IMR-90 (cell line): Measurements from ENCODE around the gene BCS1L. TPM values are rescaled to one million over a fixed set of nuclear protein-coding genes. Genes with fewer than 3 reads are reported as not detected.

Experiments
- ATAC-seq: fragments of 200-7000 bp; cut with Tn5 transposase; 2 replicates; pipeline ENCODE4 v1.9.1; 2020; ENCODE audit warnings: low read depth, mild to moderate bottlenecking, moderate library complexity
- BruUV-seq: library from RNA; stranded (reverse); fragments of 400-500 nt; replicated peaks from 2 replicates; lab custom pipeline; 2021; lab: Mats Ljungman, UMichigan
- CTCF ChIA-PET: fragments of 300-600 bp; formaldehyde crosslinking; extraction: SDS; loops from one replicate; lab custom pipeline; 2021; ENCODE audit warnings: antibody characterized with exemption; lab: Yijun Ruan, JAX
- POLR2A ChIA-PET: fragments of 300-600 bp; sonication (Branson Sonifier 250); formaldehyde crosslinking; loops from one replicate; lab custom pipeline; 2022; ENCODE audit warnings: antibody characterized with exemption; ENCODE audit not compliant: unreplicated experiment; lab: Charles Lee
- DNase-seq: peaks from one replicate; pipeline ENCODE4 v3.0.0; 2013
- H2AFZ ChIP-seq: replicated peaks from 2 replicates; pipeline ENCODE3; 2013; ENCODE audit warnings: low read length, mild to moderate bottlenecking; ENCODE audit not compliant: poor library complexity
- H2AK5ac ChIP-seq: 2 replicates; pipeline ENCODE4 v1.6.1; 2013; ENCODE audit warnings: low read depth, low read length, inconsistent platforms
- H2AK9ac ChIP-seq: replicated peaks from 2 replicates; pipeline ENCODE3; 2013; ENCODE audit warnings: mild to moderate bottlenecking, low read depth, low read length, moderate library complexity; ENCODE audit not compliant: poor library complexity
- H2BK120ac ChIP-seq: 2 replicates; pipeline ENCODE4 v1.6.1; 2013; ENCODE audit warnings: low read depth, low read length, inconsistent platforms
- H2BK15ac ChIP-seq: 3 replicates; pipeline ENCODE4 v1.6.1; 2013; ENCODE audit warnings: low read depth, low read length, inconsistent platforms
- H2BK20ac ChIP-seq: 2 replicates; pipeline ENCODE4 v1.6.1; 2013; ENCODE audit warnings: low read depth, mild to moderate bottlenecking, inconsistent platforms, low read length, moderate library complexity
- H2BK5ac ChIP-seq: 2 replicates; pipeline ENCODE4 v1.6.1; 2013; ENCODE audit warnings: mild to moderate bottlenecking, low read depth, low read length, inconsistent platforms; ENCODE audit not compliant: poor library complexity, severe bottlenecking
- H3K14ac ChIP-seq: replicated peaks from 2 replicates; pipeline ENCODE4 v1.6.1; 2013; ENCODE audit warnings: low read depth, low read length, inconsistent platforms
- H3K18ac ChIP-seq: 2 replicates; pipeline ENCODE4 v1.6.1; 2013; ENCODE audit warnings: low read depth, low read length, control low read depth
- H3K23ac ChIP-seq: 2 replicates; pipeline ENCODE4 v1.6.1; 2013; ENCODE audit warnings: low read depth, low read length, inconsistent platforms
- H3K27ac ChIP-seq: 2 replicates; pipeline ENCODE4 v1.5.1; 2013; ENCODE audit warnings: mild to moderate bottlenecking, control low read depth, low read length; ENCODE audit not compliant: insufficient read depth
- H3K27me3 ChIP-seq: 2 replicates; pipeline ENCODE4 v1.6.1; 2013; ENCODE audit warnings: low read length; ENCODE audit not compliant: control insufficient read depth, insufficient read depth
- H3K36me3 ChIP-seq: 2 replicates; pipeline ENCODE4 v1.6.1; 2013; ENCODE audit warnings: low read length, mixed read lengths; ENCODE audit not compliant: control insufficient read depth, insufficient read depth
- H3K4ac ChIP-seq: 2 replicates; pipeline ENCODE4 v1.6.1; 2013; ENCODE audit warnings: low read depth, low read length, inconsistent platforms
- H3K4me1 ChIP-seq: 2 replicates; pipeline ENCODE4 v1.6.1; 2013; ENCODE audit warnings: low read length, mixed read lengths; ENCODE audit not compliant: control insufficient read depth, insufficient read depth
- H3K4me2 ChIP-seq: 2 replicates; pipeline ENCODE4 v1.6.1; 2013; ENCODE audit warnings: low read depth, mild to moderate bottlenecking, control low read depth, low read length, moderate library complexity
- H3K4me3 ChIP-seq: 2 replicates; pipeline ENCODE4 v1.5.1; 2013; ENCODE audit warnings: low read depth, mild to moderate bottlenecking, control low read depth, low read length, moderate library complexity; ENCODE audit not compliant: insufficient read depth
- H3K56ac ChIP-seq: 2 replicates; pipeline ENCODE4 v1.6.1; 2013; ENCODE audit warnings: low read length, inconsistent platforms; ENCODE audit not compliant: insufficient read depth; ENCODE audit errors: extremely low read depth
- H3K79me1 ChIP-seq, 2 experiments: 2 replicates each; pipeline ENCODE4 v1.6.1; 2013; ENCODE audit warnings: low read length in 2 of 2, inconsistent platforms in 1 of 2, low read depth in 1 of 2
- H3K9ac ChIP-seq: 2 replicates; pipeline ENCODE4 v1.6.1; 2013; ENCODE audit warnings: low read depth, low read length, control low read depth
- H3K9me1 ChIP-seq: 2 replicates; pipeline ENCODE4 v1.6.1; 2013; ENCODE audit warnings: low read length, inconsistent platforms; ENCODE audit not compliant: insufficient read depth
- H3K9me3 ChIP-seq: 2 replicates; pipeline ENCODE4 v1.6.1; 2013; ENCODE audit warnings: low read length; ENCODE audit not compliant: control insufficient read depth, insufficient read depth
- H4K20me1 ChIP-seq: 2 replicates; pipeline ENCODE4 v1.6.1; 2013; ENCODE audit warnings: low read length, inconsistent platforms; ENCODE audit not compliant: insufficient read depth
- H4K5ac ChIP-seq: 2 replicates; pipeline ENCODE4 v1.6.1; 2013; ENCODE audit warnings: mild to moderate bottlenecking, low read depth, low read length, control low read depth
- H4K8ac ChIP-seq, 2 experiments: 2 replicates each; pipeline ENCODE4 v1.6.1; 2013; ENCODE audit warnings: low read depth in 2 of 2, low read length in 2 of 2, control low read depth in 1 of 2, inconsistent platforms in 1 of 2
- H4K91ac ChIP-seq: 2 replicates; pipeline ENCODE4 v1.6.1; 2013; ENCODE audit warnings: low read depth, low read length, inconsistent platforms; ENCODE audit not compliant: insufficient read depth
- WGBS, 2 experiments: methylation state at CpG; one replicate each; pipeline versions ENCODE4 v1.1.5 to v1.1.7; 2013; ENCODE audit warnings: missing lambda C conversion rate in 2 of 2; ENCODE audit not compliant: insufficient read length in 1 of 2; ENCODE audit errors: extremely low coverage in 2 of 2; 5-methylcytosine and 5-hydroxymethylcytosine counted together
- dilution Hi-C: fragments of 300-500 bp; cut with HindIII; formaldehyde crosslinking; loops from one replicate; pipeline ENCODE4 v1.14.3; 2018; ENCODE audit warnings: low sequenced_read_pairs; ENCODE audit not compliant: unreplicated experiment
- in situ Hi-C: fragments of 300-500 bp; cut with MboI; formaldehyde crosslinking; loops from 3 replicates; pipeline ENCODE4 v1.14.3; 2019; ENCODE audit warnings: low sequenced_read_pairs, inconsistent platforms, mixed read lengths
- intact Hi-C: fragments of 100-400 bp; cut with micrococcal nuclease; formaldehyde crosslinking; loops from 2 replicates; pipeline ENCODE4 v1.10.0; 2022
- polyA plus RNA-seq, 3 experiments: library from polyadenylated mRNA; depleted of rRNA; stranded (reverse); fragments of >200 nt; gene quantifications; 2 replicates each; pipeline ENCODE4 v1.2.3, GENCODE V29; 2012; ENCODE audit warnings: low replicate concordance in 1 of 3
- total RNA-seq: library from RNA; depleted of rRNA; stranded (reverse); fragments of >200 nt; gene quantifications from 2 replicates; pipeline ENCODE4 v1.2.3, GENCODE V29; 2012
- TF ChIP-seq, protein P1 (sequence below): fragments of 150-350 bp; IDR thresholded peaks from 2 replicates; pipeline ENCODE4 v1.6.1; 2016; ENCODE audit warnings: low read depth, mild to moderate bottlenecking, low read length, moderate library complexity, borderline replicate concordance
- TF ChIP-seq, protein P2 (sequence below): fragments of 150-350 bp; IDR thresholded peaks from 2 replicates; pipeline ENCODE4 v1.6.1; 2017; ENCODE audit warnings: mild to moderate bottlenecking, antibody characterized with exemption, low read length, low read depth

The BCS1L gene
- total and polyA plus RNA-seq, 2 of the 4 experiments (the other 2 are of a cell fraction), result 39.1 to 56.7 TPM

DNA sequence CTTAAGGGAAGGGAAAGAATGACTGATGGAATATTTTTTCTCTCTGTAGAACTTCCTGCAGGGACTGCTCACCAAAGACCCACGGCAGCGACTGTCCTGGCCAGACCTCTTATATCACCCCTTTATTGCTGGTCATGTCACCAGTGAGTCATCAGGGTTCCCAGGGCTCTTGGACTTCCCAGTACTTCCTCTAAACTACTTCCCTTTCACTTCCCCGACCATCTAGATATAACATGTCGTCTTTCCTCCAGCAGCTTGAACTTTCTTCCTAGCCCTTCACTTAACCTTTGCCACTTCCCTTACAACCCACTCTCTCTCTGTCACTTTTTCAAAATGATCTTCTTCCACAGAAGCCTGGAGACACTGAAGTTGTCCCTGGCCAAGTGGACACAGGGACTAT is 19.6 kb downstream of the BCS1L start:
- no peak overlapping the region for H4K8ac ChIP-seq
- H2AFZ ChIP-seq, result no peak overlapping the region
- H4K20me1 ChIP-seq, result no peaks in the 10 kb centered on the region
- ATAC-seq, result no peak
- no peak overlapping the region for H2AK9ac ChIP-seq
- intact Hi-C loops, result no loop called here
- no peak overlapping the region for H2BK5ac ChIP-seq
- H3K36me3 ChIP-seq, result peaks cover 22% of the 10 kb centered on the region
- no peak overlapping the region for H3K4ac ChIP-seq
- H3K27me3 ChIP-seq, result no peaks in the 10 kb centered on the region
- H3K9me1 ChIP-seq, result no peaks in the 10 kb centered on the region
- H4K5ac ChIP-seq, result no peak overlapping the region
- H3K56ac ChIP-seq, result no peak overlapping the region
- dilution Hi-C loops, result no loop called here
- BruUV-seq, result no TSS peak
- ChIA-PET CTCF (no interaction called here), POLR2A (no interaction called here)
- no peak overlapping the region for H4K91ac ChIP-seq
- no peaks in the 10 kb centered on the region for H3K9me3 ChIP-seq
- H2AK5ac ChIP-seq, result no peak overlapping the region
- H3K18ac ChIP-seq, result no peak overlapping the region
- H3K9ac ChIP-seq, result no peak overlapping the region
- 70% methylated on average over 2 of the region's 4 CpGs; no CpG with 5 or more reads in 1 of the 2 experiments for WGBS, 2 experiments
- DNase-seq, result peak; percentile 32
- H2BK20ac ChIP-seq, result no peak overlapping the region
- H3K4me1 ChIP-seq, result no peaks in the 10 kb centered on the region
- no peak overlapping the region for H2BK15ac ChIP-seq
- H3K14ac ChIP-seq, result no peak overlapping the region
- no peak overlapping the region for H2BK120ac ChIP-seq
- no peak overlapping the region for H3K23ac ChIP-seq
- no peak overlapping the region for H3K4me2 ChIP-seq
- no peak overlapping the region for H3K4me3 ChIP-seq
- TF ChIP-seq, protein P1, sequence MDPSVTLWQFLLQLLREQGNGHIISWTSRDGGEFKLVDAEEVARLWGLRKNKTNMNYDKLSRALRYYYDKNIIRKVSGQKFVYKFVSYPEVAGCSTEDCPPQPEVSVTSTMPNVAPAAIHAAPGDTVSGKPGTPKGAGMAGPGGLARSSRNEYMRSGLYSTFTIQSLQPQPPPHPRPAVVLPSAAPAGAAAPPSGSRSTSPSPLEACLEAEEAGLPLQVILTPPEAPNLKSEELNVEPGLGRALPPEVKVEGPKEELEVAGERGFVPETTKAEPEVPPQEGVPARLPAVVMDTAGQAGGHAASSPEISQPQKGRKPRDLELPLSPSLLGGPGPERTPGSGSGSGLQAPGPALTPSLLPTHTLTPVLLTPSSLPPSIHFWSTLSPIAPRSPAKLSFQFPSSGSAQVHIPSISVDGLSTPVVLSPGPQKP, result no peak
- TF ChIP-seq, protein P2, sequence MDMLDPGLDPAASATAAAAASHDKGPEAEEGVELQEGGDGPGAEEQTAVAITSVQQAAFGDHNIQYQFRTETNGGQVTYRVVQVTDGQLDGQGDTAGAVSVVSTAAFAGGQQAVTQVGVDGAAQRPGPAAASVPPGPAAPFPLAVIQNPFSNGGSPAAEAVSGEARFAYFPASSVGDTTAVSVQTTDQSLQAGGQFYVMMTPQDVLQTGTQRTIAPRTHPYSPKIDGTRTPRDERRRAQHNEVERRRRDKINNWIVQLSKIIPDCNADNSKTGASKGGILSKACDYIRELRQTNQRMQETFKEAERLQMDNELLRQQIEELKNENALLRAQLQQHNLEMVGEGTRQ, result no peak
- no peak overlapping the region for H3K27ac ChIP-seq
- in situ Hi-C loops, result no loop called here
- H3K79me1 ChIP-seq, result no peaks in the 10 kb centered on the region
